IMR-90 (cell line): ENCODE measurements around the gene CYP11A1. TPM values are rescaled to one million over a fixed set of nuclear protein-coding genes. Genes with fewer than 3 reads are reported as not detected.

Experiments
- ATAC-seq: fragments of 200-7000 bp; cut with Tn5 transposase; 2 replicates; pipeline ENCODE4 v1.9.1; 2020; ENCODE audit warnings: low read depth, mild to moderate bottlenecking, moderate library complexity
- BruUV-seq: library from RNA; stranded (reverse); fragments of 400-500 nt; replicated peaks from 2 replicates; lab custom pipeline; 2021; lab: Mats Ljungman, UMichigan
- CTCF ChIA-PET: fragments of 300-600 bp; formaldehyde crosslinking; extraction: SDS; loops from one replicate; lab custom pipeline; 2021; ENCODE audit warnings: antibody characterized with exemption; lab: Yijun Ruan, JAX
- POLR2A ChIA-PET: fragments of 300-600 bp; sonication (Branson Sonifier 250); formaldehyde crosslinking; loops from one replicate; lab custom pipeline; 2022; ENCODE audit warnings: antibody characterized with exemption; ENCODE audit not compliant: unreplicated experiment; lab: Charles Lee
- DNase-seq: peaks from one replicate; pipeline ENCODE4 v3.0.0; 2013
- H2AFZ ChIP-seq: replicated peaks from 2 replicates; pipeline ENCODE3; 2013; ENCODE audit warnings: low read length, mild to moderate bottlenecking; ENCODE audit not compliant: poor library complexity
- H2AK5ac ChIP-seq: 2 replicates; pipeline ENCODE4 v1.6.1; 2013; ENCODE audit warnings: low read depth, low read length, inconsistent platforms
- H2AK9ac ChIP-seq: replicated peaks from 2 replicates; pipeline ENCODE3; 2013; ENCODE audit warnings: mild to moderate bottlenecking, low read depth, low read length, moderate library complexity; ENCODE audit not compliant: poor library complexity
- H2BK120ac ChIP-seq: 2 replicates; pipeline ENCODE4 v1.6.1; 2013; ENCODE audit warnings: low read depth, low read length, inconsistent platforms
- H2BK15ac ChIP-seq: 3 replicates; pipeline ENCODE4 v1.6.1; 2013; ENCODE audit warnings: low read depth, low read length, inconsistent platforms
- H2BK20ac ChIP-seq: 2 replicates; pipeline ENCODE4 v1.6.1; 2013; ENCODE audit warnings: low read depth, mild to moderate bottlenecking, inconsistent platforms, low read length, moderate library complexity
- H2BK5ac ChIP-seq: 2 replicates; pipeline ENCODE4 v1.6.1; 2013; ENCODE audit warnings: mild to moderate bottlenecking, low read depth, low read length, inconsistent platforms; ENCODE audit not compliant: poor library complexity, severe bottlenecking
- H3K14ac ChIP-seq: replicated peaks from 2 replicates; pipeline ENCODE4 v1.6.1; 2013; ENCODE audit warnings: low read depth, low read length, inconsistent platforms
- H3K18ac ChIP-seq: 2 replicates; pipeline ENCODE4 v1.6.1; 2013; ENCODE audit warnings: low read depth, low read length, control low read depth
- H3K23ac ChIP-seq: 2 replicates; pipeline ENCODE4 v1.6.1; 2013; ENCODE audit warnings: low read depth, low read length, inconsistent platforms
- H3K27ac ChIP-seq: 2 replicates; pipeline ENCODE4 v1.5.1; 2013; ENCODE audit warnings: mild to moderate bottlenecking, control low read depth, low read length; ENCODE audit not compliant: insufficient read depth
- H3K27me3 ChIP-seq: 2 replicates; pipeline ENCODE4 v1.6.1; 2013; ENCODE audit warnings: low read length; ENCODE audit not compliant: control insufficient read depth, insufficient read depth
- H3K36me3 ChIP-seq: 2 replicates; pipeline ENCODE4 v1.6.1; 2013; ENCODE audit warnings: low read length, mixed read lengths; ENCODE audit not compliant: control insufficient read depth, insufficient read depth
- H3K4ac ChIP-seq: 2 replicates; pipeline ENCODE4 v1.6.1; 2013; ENCODE audit warnings: low read depth, low read length, inconsistent platforms
- H3K4me1 ChIP-seq: 2 replicates; pipeline ENCODE4 v1.6.1; 2013; ENCODE audit warnings: low read length, mixed read lengths; ENCODE audit not compliant: control insufficient read depth, insufficient read depth
- H3K4me2 ChIP-seq: 2 replicates; pipeline ENCODE4 v1.6.1; 2013; ENCODE audit warnings: low read depth, mild to moderate bottlenecking, control low read depth, low read length, moderate library complexity
- H3K4me3 ChIP-seq: 2 replicates; pipeline ENCODE4 v1.5.1; 2013; ENCODE audit warnings: low read depth, mild to moderate bottlenecking, control low read depth, low read length, moderate library complexity; ENCODE audit not compliant: insufficient read depth
- H3K56ac ChIP-seq: 2 replicates; pipeline ENCODE4 v1.6.1; 2013; ENCODE audit warnings: low read length, inconsistent platforms; ENCODE audit not compliant: insufficient read depth; ENCODE audit errors: extremely low read depth
- H3K79me1 ChIP-seq, 2 experiments: 2 replicates each; pipeline ENCODE4 v1.6.1; 2013; ENCODE audit warnings: low read length in 2 of 2, inconsistent platforms in 1 of 2, low read depth in 1 of 2
- H3K9ac ChIP-seq: 2 replicates; pipeline ENCODE4 v1.6.1; 2013; ENCODE audit warnings: low read depth, low read length, control low read depth
- H3K9me1 ChIP-seq: 2 replicates; pipeline ENCODE4 v1.6.1; 2013; ENCODE audit warnings: low read length, inconsistent platforms; ENCODE audit not compliant: insufficient read depth
- H3K9me3 ChIP-seq: 2 replicates; pipeline ENCODE4 v1.6.1; 2013; ENCODE audit warnings: low read length; ENCODE audit not compliant: control insufficient read depth, insufficient read depth
- H4K20me1 ChIP-seq: 2 replicates; pipeline ENCODE4 v1.6.1; 2013; ENCODE audit warnings: low read length, inconsistent platforms; ENCODE audit not compliant: insufficient read depth
- H4K5ac ChIP-seq: 2 replicates; pipeline ENCODE4 v1.6.1; 2013; ENCODE audit warnings: mild to moderate bottlenecking, low read depth, low read length, control low read depth
- H4K8ac ChIP-seq, 2 experiments: 2 replicates each; pipeline ENCODE4 v1.6.1; 2013; ENCODE audit warnings: low read depth in 2 of 2, low read length in 2 of 2, control low read depth in 1 of 2, inconsistent platforms in 1 of 2
- H4K91ac ChIP-seq: 2 replicates; pipeline ENCODE4 v1.6.1; 2013; ENCODE audit warnings: low read depth, low read length, inconsistent platforms; ENCODE audit not compliant: insufficient read depth
- BHLHE40 ChIP-seq: fragments of 150-350 bp; IDR thresholded peaks from 2 replicates; pipeline ENCODE4 v1.6.1; 2016; ENCODE audit warnings: mild to moderate bottlenecking, low read depth, low read length
- CEBPB ChIP-seq: IDR thresholded peaks from 2 replicates; pipeline ENCODE4 v1.6.1; 2012; ENCODE audit warnings: low read depth, low read length, improper control_type of control experiment
- CHD1 ChIP-seq: IDR thresholded peaks from 2 replicates; pipeline ENCODE4 v1.6.1; 2012; ENCODE audit warnings: low read depth, low read length, improper control_type of control experiment
- FOS ChIP-seq: fragments of 150-350 bp; IDR thresholded peaks from 2 replicates; pipeline ENCODE4 v1.6.1; 2016; ENCODE audit warnings: low read depth, low read length
- MAFK ChIP-seq: IDR thresholded peaks from 2 replicates; pipeline ENCODE4 v1.6.1; 2012; ENCODE audit warnings: low read depth, low read length, improper control_type of control experiment
- MAZ ChIP-seq: IDR thresholded peaks from 2 replicates; pipeline ENCODE4 v1.6.1; 2012; ENCODE audit warnings: low read depth, mild to moderate bottlenecking, low read length, improper control_type of control experiment, moderate library complexity, borderline replicate concordance
- MXI1 ChIP-seq: IDR thresholded peaks from 2 replicates; pipeline ENCODE4 v1.6.1; 2012; ENCODE audit warnings: low read depth, mild to moderate bottlenecking, low read length, moderate library complexity, borderline replicate concordance
- NFE2L2 ChIP-seq: fragments of 150-350 bp; IDR thresholded peaks from 2 replicates; pipeline ENCODE4 v1.6.1; 2016; ENCODE audit warnings: low read depth, mild to moderate bottlenecking, low read length
- POLR2A ChIP-seq: IDR thresholded peaks from 2 replicates; pipeline ENCODE4 v1.6.1; 2012; ENCODE audit warnings: mild to moderate bottlenecking, low read depth, low read length
- RAD21 ChIP-seq: IDR thresholded peaks from 2 replicates; pipeline ENCODE4 v1.6.1; 2012; ENCODE audit warnings: low read length, improper control_type of control experiment
- RCOR1 ChIP-seq: IDR thresholded peaks from 2 replicates; pipeline ENCODE4 v1.6.1; 2012; ENCODE audit warnings: mild to moderate bottlenecking, low read length, improper control_type of control experiment; ENCODE audit not compliant: insufficient replicate concordance
- WGBS, 2 experiments: methylation state at CpG; one replicate each; pipeline versions ENCODE4 v1.1.5 to v1.1.7; 2013; ENCODE audit warnings: missing lambda C conversion rate in 2 of 2; ENCODE audit not compliant: insufficient read length in 1 of 2; ENCODE audit errors: extremely low coverage in 2 of 2; 5-methylcytosine and 5-hydroxymethylcytosine counted together
- dilution Hi-C: fragments of 300-500 bp; cut with HindIII; formaldehyde crosslinking; loops from one replicate; pipeline ENCODE4 v1.14.3; 2018; ENCODE audit warnings: low sequenced_read_pairs; ENCODE audit not compliant: unreplicated experiment
- in situ Hi-C: fragments of 300-500 bp; cut with MboI; formaldehyde crosslinking; loops from 3 replicates; pipeline ENCODE4 v1.14.3; 2019; ENCODE audit warnings: low sequenced_read_pairs, inconsistent platforms, mixed read lengths
- intact Hi-C: fragments of 100-400 bp; cut with micrococcal nuclease; formaldehyde crosslinking; loops from 2 replicates; pipeline ENCODE4 v1.10.0; 2022
- polyA plus RNA-seq, 3 experiments: library from polyadenylated mRNA; depleted of rRNA; stranded (reverse); fragments of >200 nt; gene quantifications; 2 replicates each; pipeline ENCODE4 v1.2.3, GENCODE V29; 2012; ENCODE audit warnings: low replicate concordance in 1 of 3
- total RNA-seq: library from RNA; depleted of rRNA; stranded (reverse); fragments of >200 nt; gene quantifications from 2 replicates; pipeline ENCODE4 v1.2.3, GENCODE V29; 2012
- TF ChIP-seq, protein P1 (sequence below): fragments of 150-350 bp; IDR thresholded peaks from 2 replicates; pipeline ENCODE4 v1.6.1; 2016; ENCODE audit warnings: low read depth, mild to moderate bottlenecking, low read length, moderate library complexity, borderline replicate concordance
- TF ChIP-seq, protein P2 (sequence below): conservative IDR thresholded peaks from 2 replicates; pipeline ENCODE4 v1.5.1; 2012; ENCODE audit warnings: mild to moderate bottlenecking, low read depth, low read length, improper control_type of control experiment
- TF ChIP-seq, protein P3 (sequence below): fragments of 150-350 bp; IDR thresholded peaks from 2 replicates; pipeline ENCODE4 v1.6.1; 2017; ENCODE audit warnings: mild to moderate bottlenecking, antibody characterized with exemption, low read length, low read depth

Gene CYP11A1
- total and polyA plus RNA-seq, 2 of the 4 experiments (the other 2 are of a cell fraction): 0.18 to 0.50 TPM

DNA sequence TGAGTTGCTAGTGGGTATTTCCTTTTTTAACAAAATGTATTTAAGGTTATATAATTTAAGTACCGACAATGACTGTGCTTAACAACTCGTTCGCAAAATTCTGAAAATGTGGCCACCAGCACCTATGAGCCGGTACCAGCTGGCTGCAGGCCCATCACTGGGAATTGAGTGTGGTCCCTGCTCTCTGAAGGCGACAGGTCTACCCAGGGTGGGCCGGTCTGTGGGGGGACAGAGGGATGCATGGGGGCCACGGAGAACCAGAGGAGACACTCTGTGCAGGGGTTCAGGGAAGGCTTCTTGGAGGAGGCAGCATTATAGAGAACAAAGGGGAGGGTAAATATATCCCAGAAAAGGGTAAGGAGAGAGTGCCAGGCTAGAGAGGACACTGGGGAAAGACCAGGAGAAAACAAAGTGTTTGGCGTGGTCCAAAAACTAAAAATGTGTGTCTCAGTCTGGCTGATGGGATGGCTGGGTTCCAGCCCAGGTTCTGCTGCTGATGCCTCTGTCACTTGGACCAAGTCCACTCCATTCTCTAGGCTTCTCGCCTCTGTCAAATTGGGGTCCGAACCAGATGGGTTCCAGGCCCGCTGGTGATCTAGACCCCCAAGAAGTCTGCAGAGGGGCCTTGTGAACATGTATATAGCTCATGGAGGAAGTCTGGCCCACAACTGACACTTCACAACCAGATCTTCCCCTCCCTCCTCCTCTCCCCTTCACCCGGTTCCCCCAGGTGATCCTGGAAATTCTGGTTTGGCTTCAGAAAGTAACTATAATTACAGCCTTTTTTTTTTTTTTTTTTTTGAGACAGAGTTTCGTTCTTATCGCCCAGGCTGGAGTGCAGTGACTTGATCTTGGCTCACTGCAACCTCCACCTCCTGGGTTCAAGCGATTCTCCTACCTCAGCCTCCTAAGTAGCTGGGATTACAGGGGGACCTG is 10.7 kb upstream of the CYP11A1 start:
- CTCF ChIA-PET: no interaction called here
- no peak overlapping the region for H3K9ac ChIP-seq
- H3K9me1 ChIP-seq: no peaks in the 10 kb centered on the region
- H2BK15ac ChIP-seq: no peak overlapping the region
- no peak overlapping the region for H2AK5ac ChIP-seq
- 83% methylated on average over 1 of the region's 15 CpGs; no CpG with 5 or more reads in 1 of the 2 experiments for whole genome bisulfite sequencing, 2 experiments
- no peak overlapping the region for H3K4ac ChIP-seq
- no peak overlapping the region for H3K14ac ChIP-seq
- ATAC-seq (no peak), DNase-seq (no peak)
- no peak overlapping the region for H4K5ac ChIP-seq
- no peak overlapping the region for H4K8ac ChIP-seq
- H3K56ac ChIP-seq: no peak overlapping the region
- in situ Hi-C loops (loop anchor here (10.0 kb wide), 1 partner anchor 397 kb away; no protein-coding TSS in a partner anchor), dilution Hi-C loops (no loop called here), intact Hi-C loops (loop anchor here (10.0 kb wide), 1 partner anchor 577 kb away; the partner anchor contains the start of gene RPP25)
- H3K4me2 ChIP-seq: no peak overlapping the region
- H2BK20ac ChIP-seq: no peak overlapping the region
- H4K20me1 ChIP-seq: no peaks in the 10 kb centered on the region; the same call in 1 of the 2 replicates
- no peaks in the 10 kb centered on the region for H3K79me1 ChIP-seq
- no TSS peak for BruUV-seq
- H3K27ac ChIP-seq: no peak overlapping the region
- peaks cover 4% of the 10 kb centered on the region; the same call in 1 of the 2 replicates for H3K4me1 ChIP-seq
- no peaks in the 10 kb centered on the region for H3K9me3 ChIP-seq
- no peak overlapping the region for H3K18ac ChIP-seq
- no peak overlapping the region for H2AFZ ChIP-seq
- no peak overlapping the region for H2BK120ac ChIP-seq
- no peaks in the 10 kb centered on the region for H3K36me3 ChIP-seq
- H3K27me3 ChIP-seq: peaks cover 3% of the 10 kb centered on the region; the same call in 1 of the 2 replicates
- no peak overlapping the region for H2AK9ac ChIP-seq
- H3K4me3 ChIP-seq: no peak overlapping the region
- POLR2A ChIA-PET: no interaction called here
- no peak overlapping the region for H4K91ac ChIP-seq
- no peak overlapping the region for H2BK5ac ChIP-seq
- no peak overlapping the region for H3K23ac ChIP-seq
- no peak for TF ChIP-seq POLR2A
- no peak for TF ChIP-seq MAFK
- no peak for TF ChIP-seq BHLHE40
- no peak for TF ChIP-seq NFE2L2
- no peak for TF ChIP-seq MAZ
- TF ChIP-seq, protein P1, sequence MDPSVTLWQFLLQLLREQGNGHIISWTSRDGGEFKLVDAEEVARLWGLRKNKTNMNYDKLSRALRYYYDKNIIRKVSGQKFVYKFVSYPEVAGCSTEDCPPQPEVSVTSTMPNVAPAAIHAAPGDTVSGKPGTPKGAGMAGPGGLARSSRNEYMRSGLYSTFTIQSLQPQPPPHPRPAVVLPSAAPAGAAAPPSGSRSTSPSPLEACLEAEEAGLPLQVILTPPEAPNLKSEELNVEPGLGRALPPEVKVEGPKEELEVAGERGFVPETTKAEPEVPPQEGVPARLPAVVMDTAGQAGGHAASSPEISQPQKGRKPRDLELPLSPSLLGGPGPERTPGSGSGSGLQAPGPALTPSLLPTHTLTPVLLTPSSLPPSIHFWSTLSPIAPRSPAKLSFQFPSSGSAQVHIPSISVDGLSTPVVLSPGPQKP: no peak
- TF ChIP-seq RAD21: no peak
- TF ChIP-seq MXI1: no peak
- TF ChIP-seq, protein P2, sequence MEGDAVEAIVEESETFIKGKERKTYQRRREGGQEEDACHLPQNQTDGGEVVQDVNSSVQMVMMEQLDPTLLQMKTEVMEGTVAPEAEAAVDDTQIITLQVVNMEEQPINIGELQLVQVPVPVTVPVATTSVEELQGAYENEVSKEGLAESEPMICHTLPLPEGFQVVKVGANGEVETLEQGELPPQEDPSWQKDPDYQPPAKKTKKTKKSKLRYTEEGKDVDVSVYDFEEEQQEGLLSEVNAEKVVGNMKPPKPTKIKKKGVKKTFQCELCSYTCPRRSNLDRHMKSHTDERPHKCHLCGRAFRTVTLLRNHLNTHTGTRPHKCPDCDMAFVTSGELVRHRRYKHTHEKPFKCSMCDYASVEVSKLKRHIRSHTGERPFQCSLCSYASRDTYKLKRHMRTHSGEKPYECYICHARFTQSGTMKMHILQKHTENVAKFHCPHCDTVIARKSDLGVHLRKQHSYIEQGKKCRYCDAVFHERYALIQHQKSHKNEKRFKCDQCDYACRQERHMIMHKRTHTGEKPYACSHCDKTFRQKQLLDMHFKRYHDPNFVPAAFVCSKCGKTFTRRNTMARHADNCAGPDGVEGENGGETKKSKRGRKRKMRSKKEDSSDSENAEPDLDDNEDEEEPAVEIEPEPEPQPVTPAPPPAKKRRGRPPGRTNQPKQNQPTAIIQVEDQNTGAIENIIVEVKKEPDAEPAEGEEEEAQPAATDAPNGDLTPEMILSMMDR: no peak
- TF ChIP-seq FOS: no peak
- no peak for TF ChIP-seq CHD1
- TF ChIP-seq, protein P3, sequence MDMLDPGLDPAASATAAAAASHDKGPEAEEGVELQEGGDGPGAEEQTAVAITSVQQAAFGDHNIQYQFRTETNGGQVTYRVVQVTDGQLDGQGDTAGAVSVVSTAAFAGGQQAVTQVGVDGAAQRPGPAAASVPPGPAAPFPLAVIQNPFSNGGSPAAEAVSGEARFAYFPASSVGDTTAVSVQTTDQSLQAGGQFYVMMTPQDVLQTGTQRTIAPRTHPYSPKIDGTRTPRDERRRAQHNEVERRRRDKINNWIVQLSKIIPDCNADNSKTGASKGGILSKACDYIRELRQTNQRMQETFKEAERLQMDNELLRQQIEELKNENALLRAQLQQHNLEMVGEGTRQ: no peak
- no peak for TF ChIP-seq RCOR1
- TF ChIP-seq CEBPB: no peak
